SK-N-SH treated with all-trans-retinoic acid at 6 μM for 48 hours (cell line): ENCODE results near the gene FRAS1.

Source experiments
- ARNTL ChIP-seq: fragments of 450-650 bp; formaldehyde crosslinking; IDR thresholded peaks from 2 replicates; pipeline ENCODE4 v1.5.0; 2020; ENCODE audit warnings: low read depth, mild to moderate bottlenecking, moderate library complexity, borderline replicate concordance
- ISL1 ChIP-seq: fragments of 250-450 bp; sonication (Bioruptor Pico); IDR thresholded peaks from 2 replicates; pipeline ENCODE4 v2.1.2; 2022; ENCODE audit warnings: mild to moderate bottlenecking, moderate library complexity
- OSR1 ChIP-seq: fragments of 250-450 bp; sonication (Bioruptor Pico); IDR thresholded peaks from 2 replicates; pipeline ENCODE4 v1.8.0; 2022; ENCODE audit warnings: moderate library complexity, mild to moderate bottlenecking, inconsistent platforms
- SNAI2 ChIP-seq: fragments of 250-450 bp; sonication (Bioruptor Pico); IDR thresholded peaks from 2 replicates; pipeline ENCODE4 v1.5.0; 2020; ENCODE audit warnings: mild to moderate bottlenecking, moderate library complexity
- ZFP3 ChIP-seq: fragments of 250-450 bp; sonication (Bioruptor Pico); IDR thresholded peaks from 2 replicates; pipeline ENCODE4 v1.5.0; 2020; ENCODE audit warnings: mild to moderate bottlenecking, moderate library complexity
- ZNF8 ChIP-seq: fragments of 450-650 bp; formaldehyde crosslinking; IDR thresholded peaks from 2 replicates; pipeline ENCODE4 v1.5.0; 2020; ENCODE audit warnings: mild to moderate bottlenecking, moderate library complexity
- TF ChIP-seq, protein P1 (sequence below): fragments of 250-450 bp; sonication (Bioruptor Pico); IDR thresholded peaks from 2 replicates; pipeline ENCODE4 v1.8.0; 2020; ENCODE audit warnings: mild to moderate bottlenecking, moderate library complexity, borderline replicate concordance
- TF ChIP-seq, protein P2 (sequence below): fragments of 250-450 bp; sonication (Bioruptor Pico); IDR thresholded peaks from 2 replicates; pipeline ENCODE4 v1.5.1; 2020; ENCODE audit warnings: low read depth, mild to moderate bottlenecking, moderate library complexity
- TF ChIP-seq, protein P3 (sequence below): fragments of 250-450 bp; sonication (Bioruptor Pico); IDR thresholded peaks from 2 replicates; pipeline ENCODE4 v1.5.1; 2021; ENCODE audit warnings: mild to moderate bottlenecking, moderate library complexity
- TF ChIP-seq, protein P4 (sequence below): fragments of 250-450 bp; sonication (Bioruptor Pico); IDR thresholded peaks from 2 replicates; pipeline ENCODE4 v1.8.0; 2021; ENCODE audit warnings: low read depth, mild to moderate bottlenecking, moderate library complexity, borderline replicate concordance
- TF ChIP-seq, protein P5 (sequence below): fragments of 250-450 bp; sonication (Bioruptor Pico); IDR thresholded peaks from 2 replicates; pipeline ENCODE4 v1.5.0; 2020; ENCODE audit warnings: mild to moderate bottlenecking, moderate library complexity

DNA sequence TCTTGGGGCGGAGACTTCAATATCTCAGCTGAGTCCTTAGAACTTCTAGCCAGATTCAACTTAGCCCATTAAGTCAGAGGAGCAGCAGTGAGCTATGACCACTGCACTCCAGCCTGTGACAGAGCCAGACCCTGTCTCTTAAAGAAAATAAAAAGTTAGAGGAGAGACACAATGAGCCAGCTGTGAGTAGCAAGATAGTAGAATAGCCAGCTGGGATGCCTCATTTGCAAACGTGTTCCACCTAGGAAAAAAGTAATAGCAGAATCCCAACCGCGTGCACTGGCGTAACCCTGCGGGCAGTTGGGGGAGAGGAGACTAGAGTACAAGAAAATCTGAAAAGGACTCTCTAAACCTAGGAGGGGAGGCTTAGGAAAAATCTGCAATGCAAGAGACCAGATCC lies 361.3 kb downstream of the FRAS1 start:
- TF ChIP-seq, protein P1, sequence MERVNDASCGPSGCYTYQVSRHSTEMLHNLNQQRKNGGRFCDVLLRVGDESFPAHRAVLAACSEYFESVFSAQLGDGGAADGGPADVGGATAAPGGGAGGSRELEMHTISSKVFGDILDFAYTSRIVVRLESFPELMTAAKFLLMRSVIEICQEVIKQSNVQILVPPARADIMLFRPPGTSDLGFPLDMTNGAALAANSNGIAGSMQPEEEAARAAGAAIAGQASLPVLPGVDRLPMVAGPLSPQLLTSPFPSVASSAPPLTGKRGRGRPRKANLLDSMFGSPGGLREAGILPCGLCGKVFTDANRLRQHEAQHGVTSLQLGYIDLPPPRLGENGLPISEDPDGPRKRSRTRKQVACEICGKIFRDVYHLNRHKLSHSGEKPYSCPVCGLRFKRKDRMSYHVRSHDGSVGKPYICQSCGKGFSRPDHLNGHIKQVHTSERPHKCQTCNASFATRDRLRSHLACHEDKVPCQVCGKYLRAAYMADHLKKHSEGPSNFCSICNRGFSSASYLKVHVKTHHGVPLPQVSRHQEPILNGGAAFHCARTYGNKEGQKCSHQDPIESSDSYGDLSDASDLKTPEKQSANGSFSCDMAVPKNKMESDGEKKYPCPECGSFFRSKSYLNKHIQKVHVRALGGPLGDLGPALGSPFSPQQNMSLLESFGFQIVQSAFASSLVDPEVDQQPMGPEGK (CRISPR knock-in tag): no peak
- TF ChIP-seq SNAI2 (CRISPR knock-in tag) (no peak), OSR1 (CRISPR knock-in tag) (no peak), ISL1 (CRISPR knock-in tag) (no peak), ZFP3 (no peak), ZNF8 (no peak), ARNTL (CRISPR knock-in tag) (no peak)
- TF ChIP-seq, protein P2, sequence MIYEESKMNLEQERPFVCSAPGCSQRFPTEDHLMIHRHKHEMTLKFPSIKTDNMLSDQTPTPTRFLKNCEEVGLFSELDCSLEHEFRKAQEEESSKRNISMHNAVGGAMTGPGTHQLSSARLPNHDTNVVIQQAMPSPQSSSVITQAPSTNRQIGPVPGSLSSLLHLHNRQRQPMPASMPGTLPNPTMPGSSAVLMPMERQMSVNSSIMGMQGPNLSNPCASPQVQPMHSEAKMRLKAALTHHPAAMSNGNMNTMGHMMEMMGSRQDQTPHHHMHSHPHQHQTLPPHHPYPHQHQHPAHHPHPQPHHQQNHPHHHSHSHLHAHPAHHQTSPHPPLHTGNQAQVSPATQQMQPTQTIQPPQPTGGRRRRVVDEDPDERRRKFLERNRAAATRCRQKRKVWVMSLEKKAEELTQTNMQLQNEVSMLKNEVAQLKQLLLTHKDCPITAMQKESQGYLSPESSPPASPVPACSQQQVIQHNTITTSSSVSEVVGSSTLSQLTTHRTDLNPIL (CRISPR knock-in tag): no peak
- TF ChIP-seq, protein P3, sequence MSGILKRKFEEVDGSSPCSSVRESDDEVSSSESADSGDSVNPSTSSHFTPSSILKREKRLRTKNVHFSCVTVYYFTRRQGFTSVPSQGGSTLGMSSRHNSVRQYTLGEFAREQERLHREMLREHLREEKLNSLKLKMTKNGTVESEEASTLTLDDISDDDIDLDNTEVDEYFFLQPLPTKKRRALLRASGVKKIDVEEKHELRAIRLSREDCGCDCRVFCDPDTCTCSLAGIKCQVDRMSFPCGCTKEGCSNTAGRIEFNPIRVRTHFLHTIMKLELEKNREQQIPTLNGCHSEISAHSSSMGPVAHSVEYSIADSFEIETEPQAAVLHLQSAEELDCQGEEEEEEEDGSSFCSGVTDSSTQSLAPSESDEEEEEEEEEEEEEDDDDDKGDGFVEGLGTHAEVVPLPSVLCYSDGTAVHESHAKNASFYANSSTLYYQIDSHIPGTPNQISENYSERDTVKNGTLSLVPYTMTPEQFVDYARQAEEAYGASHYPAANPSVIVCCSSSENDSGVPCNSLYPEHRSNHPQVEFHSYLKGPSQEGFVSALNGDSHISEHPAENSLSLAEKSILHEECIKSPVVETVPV: no peak
- TF ChIP-seq, protein P4, sequence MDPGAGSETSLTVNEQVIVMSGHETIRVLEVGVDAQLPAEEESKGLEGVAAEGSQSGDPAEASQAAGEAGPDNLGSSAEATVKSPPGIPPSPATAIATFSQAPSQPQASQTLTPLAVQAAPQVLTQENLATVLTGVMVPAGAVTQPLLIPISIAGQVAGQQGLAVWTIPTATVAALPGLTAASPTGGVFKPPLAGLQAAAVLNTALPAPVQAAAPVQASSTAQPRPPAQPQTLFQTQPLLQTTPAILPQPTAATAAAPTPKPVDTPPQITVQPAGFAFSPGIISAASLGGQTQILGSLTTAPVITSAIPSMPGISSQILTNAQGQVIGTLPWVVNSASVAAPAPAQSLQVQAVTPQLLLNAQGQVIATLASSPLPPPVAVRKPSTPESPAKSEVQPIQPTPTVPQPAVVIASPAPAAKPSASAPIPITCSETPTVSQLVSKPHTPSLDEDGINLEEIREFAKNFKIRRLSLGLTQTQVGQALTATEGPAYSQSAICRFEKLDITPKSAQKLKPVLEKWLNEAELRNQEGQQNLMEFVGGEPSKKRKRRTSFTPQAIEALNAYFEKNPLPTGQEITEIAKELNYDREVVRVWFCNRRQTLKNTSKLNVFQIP (CRISPR knock-in tag): no peak
- TF ChIP-seq, protein P5, sequence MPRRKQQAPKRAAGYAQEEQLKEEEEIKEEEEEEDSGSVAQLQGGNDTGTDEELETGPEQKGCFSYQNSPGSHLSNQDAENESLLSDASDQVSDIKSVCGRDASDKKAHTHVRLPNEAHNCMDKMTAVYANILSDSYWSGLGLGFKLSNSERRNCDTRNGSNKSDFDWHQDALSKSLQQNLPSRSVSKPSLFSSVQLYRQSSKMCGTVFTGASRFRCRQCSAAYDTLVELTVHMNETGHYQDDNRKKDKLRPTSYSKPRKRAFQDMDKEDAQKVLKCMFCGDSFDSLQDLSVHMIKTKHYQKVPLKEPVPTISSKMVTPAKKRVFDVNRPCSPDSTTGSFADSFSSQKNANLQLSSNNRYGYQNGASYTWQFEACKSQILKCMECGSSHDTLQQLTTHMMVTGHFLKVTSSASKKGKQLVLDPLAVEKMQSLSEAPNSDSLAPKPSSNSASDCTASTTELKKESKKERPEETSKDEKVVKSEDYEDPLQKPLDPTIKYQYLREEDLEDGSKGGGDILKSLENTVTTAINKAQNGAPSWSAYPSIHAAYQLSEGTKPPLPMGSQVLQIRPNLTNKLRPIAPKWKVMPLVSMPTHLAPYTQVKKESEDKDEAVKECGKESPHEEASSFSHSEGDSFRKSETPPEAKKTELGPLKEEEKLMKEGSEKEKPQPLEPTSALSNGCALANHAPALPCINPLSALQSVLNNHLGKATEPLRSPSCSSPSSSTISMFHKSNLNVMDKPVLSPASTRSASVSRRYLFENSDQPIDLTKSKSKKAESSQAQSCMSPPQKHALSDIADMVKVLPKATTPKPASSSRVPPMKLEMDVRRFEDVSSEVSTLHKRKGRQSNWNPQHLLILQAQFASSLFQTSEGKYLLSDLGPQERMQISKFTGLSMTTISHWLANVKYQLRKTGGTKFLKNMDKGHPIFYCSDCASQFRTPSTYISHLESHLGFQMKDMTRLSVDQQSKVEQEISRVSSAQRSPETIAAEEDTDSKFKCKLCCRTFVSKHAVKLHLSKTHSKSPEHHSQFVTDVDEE (CRISPR knock-in tag): no peak
